GM21423 (cell line): Measurements from ENCODE around the gene TMEM186.
"Not testable (repeated sequence)": the region's sequence is repeated elsewhere in the genome, so short reads cannot be mapped to it uniquely, and the experiment has no call there.

Experiments
- ATAC-seq: cut with Tn5 transposase; IDR thresholded peaks from one replicate; pipeline ENCODE4 v1.9.1; 2021; ENCODE audit warnings: mild to moderate bottlenecking, moderate library complexity; ENCODE audit not compliant: unreplicated experiment

Gene TMEM186

GRCh38 chr16:8814095-8814806 lies 16.8 kb upstream of the TMEM186 start:
- no peak for ATAC-seq

GRCh38 chr16:8812162-8812843 lies 14.9 kb upstream of the TMEM186 start:
- no peak for ATAC-seq

- no peak for ATAC-seq
These were observed 11.3 kb upstream of the TMEM186 start for GRCh38 chr16:8808613-8809353.

GRCh38 chr16:8808009-8808408 lies 10.6 kb upstream of the TMEM186 start:
- ATAC-seq, result no peak

GRCh38 chr16:8807189-8807588 lies 9.8 kb upstream of the TMEM186 start:
- no peak for ATAC-seq

GRCh38 chr16:8806272-8806983 lies 9.0 kb upstream of the TMEM186 start:
- ATAC-seq, result no peak

- no peak for ATAC-seq
These were observed 6.9 kb upstream of the TMEM186 start for GRCh38 chr16:8804313-8804712.

- ATAC-seq, result not testable (repeated sequence)
These were observed 6.3 kb upstream of the TMEM186 start for GRCh38 chr16:8803733-8804132.

- ATAC-seq, result no peak
These were observed 4.3 kb upstream of the TMEM186 start for GRCh38 chr16:8801701-8802100.

GRCh38 chr16:8798535-8799157 lies 1.2 kb upstream of the TMEM186 start:
- ATAC-seq, result no peak

- ATAC-seq, result no peak
These were observed 712 bp upstream of the TMEM186 start for GRCh38 chr16:8798174-8798527.

- no peak for ATAC-seq
These were observed 723 bp downstream of the TMEM186 start for GRCh38 chr16:8796469-8797363.

- ATAC-seq, result no peak
These were observed 1.6 kb downstream of the TMEM186 start for GRCh38 chr16:8795818-8796217.

- ATAC-seq, result no peak
These were observed 2.3 kb downstream of the TMEM186 start for GRCh38 chr16:8795091-8795490.

GRCh38 chr16:8788578-8789172 lies 8.8 kb downstream of the TMEM186 start:
- ATAC-seq, result no peak

- not testable (repeated sequence) for ATAC-seq
These were observed 11.1 kb downstream of the TMEM186 start for GRCh38 chr16:8786316-8786715.

GRCh38 chr16:8785408-8785807 lies 12.0 kb downstream of the TMEM186 start:
- no peak for ATAC-seq

GRCh38 chr16:8782673-8783072 lies 14.8 kb downstream of the TMEM186 start:
- ATAC-seq, result no peak

- no peak for ATAC-seq
These were observed 15.6 kb downstream of the TMEM186 start for GRCh38 chr16:8781797-8782196.
